Mucosa of descending colon (tissue), 3 donors: ENCODE measurements around the gene SULT4A1. TPM values are rescaled to one million over a fixed set of nuclear protein-coding genes. Genes with fewer than 3 reads are reported as not detected.
A peak's percentile ranks its signal among the peaks of the same experiment; 100 is the strongest.

Experiments used
- ATAC-seq: fragments of 200-7000 bp; cut with Tn5 transposase; one replicate; pipeline ENCODE4 v1.9.1; 2020; ENCODE audit warnings: mild to moderate bottlenecking, moderate library complexity
- DNase-seq, 3 donors: peaks; one replicate each; pipeline ENCODE4 v3.0.0-alpha.2; 2020
- H3K36me3 ChIP-seq: fragments of 200-600 bp; one replicate; pipeline ENCODE4 v1.8.0; 2021; ENCODE audit warnings: low read depth, mild to moderate bottlenecking
- H3K4me1 ChIP-seq: fragments of 200-600 bp; one replicate; pipeline ENCODE4 v1.8.0; 2021; ENCODE audit warnings: low read depth, mild to moderate bottlenecking
- H3K4me3 ChIP-seq: fragments of 200-600 bp; one replicate; pipeline ENCODE4 v1.8.0; 2021; ENCODE audit warnings: mild to moderate bottlenecking
- H3K9me3 ChIP-seq: fragments of 200-600 bp; one replicate; pipeline ENCODE4 v1.8.0; 2021; ENCODE audit warnings: mild to moderate bottlenecking
- CTCF ChIP-seq: fragments of 200-600 bp; IDR thresholded peaks from one replicate; pipeline ENCODE4 v1.8.0; 2022; ENCODE audit warnings: antibody characterized with exemption, mild to moderate bottlenecking
- intact Hi-C, 2 donors: fragments of 100-400 bp; cut with DNase I in 1 of 2; cut with micrococcal nuclease in 1 of 2; formaldehyde crosslinking; loops; one replicate each; pipeline versions ENCODE4 v1.11.0 to v1.11.1; 2022; cut with DNase I, micrococcal nuclease
- total RNA-seq, 3 donors: library from RNA; stranded (reverse); fragmentation: NEBNext Ultra II Directional in 2 of 3; extraction: Animal tissue kit (Norgen Biotek cat#: 25700) in 2 of 3; gene quantifications; one replicate each; pipeline versions ENCODE4 v1.2.1 to v1.2.4, GENCODE V29; 2021 to 2023
- donor health status: DM: no; HTN: no; CAD: no; lungs with moderate emphysema.
- donor health status: DM: no; HTN: no; CAD: no.
- donor health status: DM: no; HTN: yes; CAD: no.

Gene SULT4A1
- total RNA-seq, 3 donors from 2014 or later: 0.34 to 4.1 TPM; not detected in 1

- H3K4me3 ChIP-seq: no peak overlapping the region
- H3K36me3 ChIP-seq: no peaks in the 10 kb centered on the region
- DNase-seq (peak in 1 of 3 donors; percentile 13), ATAC-seq (no peak)
- H3K4me1 ChIP-seq: no peaks in the 10 kb centered on the region
- TF ChIP-seq CTCF: no peak
- no peaks in the 10 kb centered on the region for H3K9me3 ChIP-seq
- intact Hi-C loops: no loop called here
Observed at GRCh38 chr22:43860831-43861230, 1.5 kb downstream of the SULT4A1 start.

GRCh38 chr22:43860126-43860525, 2.2 kb downstream of the SULT4A1 start:
- Histone ChIP-seq H3K9me3 (no peaks in the 10 kb centered on the region), H3K4me3 (no peak overlapping the region), H3K4me1 (no peaks in the 10 kb centered on the region), H3K36me3 (no peaks in the 10 kb centered on the region)
- intact Hi-C loops: no loop called here
- no peak for ATAC-seq
- peak in 1 of 3 donors; percentile 15 for DNase-seq
- no peak for TF ChIP-seq CTCF

DNA sequence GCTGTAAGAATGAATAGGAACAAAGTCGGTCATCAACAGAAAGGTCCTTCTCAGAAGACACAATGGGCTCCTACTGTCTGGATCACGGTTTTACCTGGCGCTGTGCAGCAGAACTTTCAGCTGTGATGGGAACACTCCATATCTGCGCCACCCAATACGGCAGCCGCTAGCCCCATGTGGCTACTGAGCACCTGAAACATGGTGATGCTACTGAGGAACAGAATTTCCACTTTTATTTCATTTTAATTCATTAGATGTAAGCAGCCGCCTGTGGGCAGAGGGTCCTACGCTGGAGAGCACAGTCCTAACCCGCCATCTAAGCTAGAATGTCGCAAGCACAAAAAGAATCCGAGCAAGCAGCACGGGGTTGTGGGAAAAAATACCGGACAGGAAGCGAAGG, 2.7 kb downstream of the SULT4A1 start:
- no peaks in the 10 kb centered on the region for H3K9me3 ChIP-seq
- DNase-seq (peak in 1 of 3 donors; percentile 8), ATAC-seq (no peak)
- H3K4me3 ChIP-seq: no peak overlapping the region
- H3K36me3 ChIP-seq: no peaks in the 10 kb centered on the region
- H3K4me1 ChIP-seq: no peaks in the 10 kb centered on the region
- no peak for TF ChIP-seq CTCF
- intact Hi-C loops: no loop called here

DNA sequence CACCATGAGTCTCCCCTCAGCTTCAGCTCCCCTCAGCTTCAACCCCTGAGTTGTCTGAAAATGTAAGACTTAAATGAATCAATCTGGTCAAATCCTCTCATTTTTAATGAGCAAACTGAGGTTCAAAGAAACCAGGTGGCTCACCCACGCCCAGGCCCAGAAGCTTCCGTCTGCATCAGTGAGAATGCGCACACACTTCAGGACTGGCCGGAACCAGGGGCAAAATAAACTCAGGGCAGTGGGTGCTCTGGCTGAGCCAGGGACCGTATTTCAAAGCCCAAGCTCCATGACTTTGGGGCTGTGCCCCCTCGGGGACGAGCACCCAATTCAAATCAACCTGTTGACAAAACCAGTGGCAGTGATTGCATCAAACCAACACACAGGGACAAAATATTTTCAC, 3.1 kb downstream of the SULT4A1 start:
- Histone ChIP-seq H3K9me3 (no peaks in the 10 kb centered on the region), H3K36me3 (no peaks in the 10 kb centered on the region), H3K4me3 (no peak overlapping the region), H3K4me1 (no peaks in the 10 kb centered on the region)
- ATAC-seq (no peak), DNase-seq (peak in 1 of 3 donors; percentile 15)
- intact Hi-C loops: no loop called here
- TF ChIP-seq CTCF: no peak

- Histone ChIP-seq H3K4me1 (no peaks in the 10 kb centered on the region), H3K4me3 (no peak overlapping the region), H3K36me3 (no peaks in the 10 kb centered on the region), H3K9me3 (no peaks in the 10 kb centered on the region)
- peak in 1 of 3 donors; percentile 9 for DNase-seq
- TF ChIP-seq CTCF: no peak
- intact Hi-C loops: no loop called here
- no peak for ATAC-seq
Observed at GRCh38 chr22:43858156-43858895, 4.0 kb downstream of the SULT4A1 start.
